NCI-H2196 treated with DMSO at 0.1 percent for 48 hours (cell line): ENCODE measurements around the gene PRKAG1.

Experiments used
- DNase-seq: peaks from one replicate; lab custom pipeline; 2025; ENCODE audit not compliant: unreplicated experiment; lab: John Stamatoyannopoulos, UW

PRKAG1 gene

DNA sequence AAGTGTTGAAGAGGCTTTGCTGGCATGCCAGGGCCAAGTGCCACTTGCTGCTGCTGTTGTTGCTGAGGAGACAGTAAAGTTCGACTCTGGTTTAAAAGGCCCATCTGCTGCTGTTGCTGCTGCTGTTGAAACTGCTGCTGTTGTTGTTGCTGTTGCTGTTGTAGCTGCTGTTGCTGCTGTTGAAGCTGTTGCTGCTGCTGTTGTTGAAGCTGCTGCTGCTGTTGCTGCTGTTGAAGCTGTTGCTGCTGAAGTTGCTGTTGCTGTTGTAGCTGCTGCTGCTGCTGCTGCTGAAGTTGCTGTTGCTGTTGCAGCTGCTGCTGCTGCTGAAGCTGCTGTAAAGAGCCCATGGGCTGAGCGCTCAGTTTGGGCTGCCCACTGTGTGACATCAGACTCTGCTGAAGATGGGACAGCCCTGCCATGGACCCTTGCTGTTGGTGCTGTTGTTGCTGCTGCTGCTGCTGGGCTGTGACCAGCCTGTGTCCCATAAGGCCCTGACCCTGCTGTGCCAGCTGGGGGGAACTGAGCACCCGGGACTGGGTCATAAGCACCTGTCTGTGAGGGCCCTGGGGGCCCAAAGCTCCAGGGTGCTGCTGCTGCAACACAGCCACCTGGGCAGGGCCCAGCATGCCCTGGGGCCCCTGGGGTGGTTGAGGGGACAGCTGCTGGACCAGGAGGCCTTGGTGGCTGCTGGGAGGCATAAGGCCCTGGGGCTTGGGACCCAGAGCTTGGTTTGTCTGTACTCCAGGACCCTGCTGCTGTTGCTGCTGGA is 14.3 kb upstream of the PRKAG1 start:
- DNase-seq: no peak

GRCh38 chr12:49032276-49032675 is 13.7 kb upstream of the PRKAG1 start:
- no peak for DNase-seq

- DNase-seq: no peak
Observed at GRCh38 chr12:49031573-49032161, 13.1 kb upstream of the PRKAG1 start.

- no peak for DNase-seq
Observed at GRCh38 chr12:49030714-49031572, 12.4 kb upstream of the PRKAG1 start.

GRCh38 chr12:49030119-49030518 is 11.5 kb upstream of the PRKAG1 start:
- DNase-seq: no peak

GRCh38 chr12:49028666-49029275 is 10.2 kb upstream of the PRKAG1 start:
- DNase-seq: no peak

- DNase-seq: no peak
Observed at GRCh38 chr12:49027846-49028555, 9.4 kb upstream of the PRKAG1 start.

DNA sequence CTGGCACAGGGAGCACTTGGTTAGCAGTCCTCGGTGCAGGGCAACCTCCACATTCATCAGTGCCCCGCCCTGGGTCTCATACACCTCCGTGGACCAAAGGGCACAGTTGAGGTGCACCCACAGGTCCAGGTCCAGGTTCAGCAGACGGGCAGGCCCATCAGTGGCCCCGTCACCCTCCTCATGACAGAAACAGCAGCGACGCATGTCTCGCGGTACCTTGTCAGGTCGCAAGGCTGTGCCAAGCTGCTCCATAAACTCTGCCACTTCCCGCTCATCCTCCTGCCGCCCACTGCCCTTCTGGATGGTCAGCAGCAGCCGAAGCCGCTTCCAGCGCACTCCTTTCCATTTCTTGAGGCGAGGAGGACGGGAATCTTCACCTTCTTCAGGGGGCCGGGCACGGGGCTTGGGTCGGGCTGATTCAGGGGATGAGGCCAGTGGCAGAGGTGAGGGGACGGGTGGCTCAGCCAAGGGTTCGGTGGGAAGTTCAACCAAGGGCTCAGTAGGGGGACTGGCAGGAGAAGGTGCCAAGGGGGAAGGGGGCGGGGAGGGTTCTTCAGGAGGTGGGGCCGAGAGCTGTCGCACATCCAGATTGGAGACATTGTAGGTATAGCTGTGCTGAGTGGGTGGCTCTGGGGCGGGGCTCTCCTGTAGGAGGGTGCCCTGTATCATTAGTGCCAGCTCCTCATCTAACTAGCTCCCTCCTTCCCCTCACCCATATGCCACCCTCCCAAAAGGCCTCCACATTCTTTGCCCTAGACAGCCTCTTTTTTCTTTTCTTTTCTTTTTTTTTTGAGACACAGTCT is 8.3 kb upstream of the PRKAG1 start:
- no peak for DNase-seq

- DNase-seq: no peak
Observed at GRCh38 chr12:49026101-49026500, 7.5 kb upstream of the PRKAG1 start.

- DNase-seq: no peak
Observed at GRCh38 chr12:49025463-49025862, 6.9 kb upstream of the PRKAG1 start.

GRCh38 chr12:49024543-49024942 is 6.0 kb upstream of the PRKAG1 start:
- DNase-seq: no peak

GRCh38 chr12:49023812-49024211 is 5.2 kb upstream of the PRKAG1 start:
- DNase-seq: no peak

- no peak for DNase-seq
Observed at GRCh38 chr12:49022558-49023178, 4.1 kb upstream of the PRKAG1 start.

- no peak for DNase-seq
Observed at GRCh38 chr12:49021292-49021915, 2.8 kb upstream of the PRKAG1 start.

GRCh38 chr12:49020441-49020840 is 1.9 kb upstream of the PRKAG1 start:
- DNase-seq: no peak

DNA sequence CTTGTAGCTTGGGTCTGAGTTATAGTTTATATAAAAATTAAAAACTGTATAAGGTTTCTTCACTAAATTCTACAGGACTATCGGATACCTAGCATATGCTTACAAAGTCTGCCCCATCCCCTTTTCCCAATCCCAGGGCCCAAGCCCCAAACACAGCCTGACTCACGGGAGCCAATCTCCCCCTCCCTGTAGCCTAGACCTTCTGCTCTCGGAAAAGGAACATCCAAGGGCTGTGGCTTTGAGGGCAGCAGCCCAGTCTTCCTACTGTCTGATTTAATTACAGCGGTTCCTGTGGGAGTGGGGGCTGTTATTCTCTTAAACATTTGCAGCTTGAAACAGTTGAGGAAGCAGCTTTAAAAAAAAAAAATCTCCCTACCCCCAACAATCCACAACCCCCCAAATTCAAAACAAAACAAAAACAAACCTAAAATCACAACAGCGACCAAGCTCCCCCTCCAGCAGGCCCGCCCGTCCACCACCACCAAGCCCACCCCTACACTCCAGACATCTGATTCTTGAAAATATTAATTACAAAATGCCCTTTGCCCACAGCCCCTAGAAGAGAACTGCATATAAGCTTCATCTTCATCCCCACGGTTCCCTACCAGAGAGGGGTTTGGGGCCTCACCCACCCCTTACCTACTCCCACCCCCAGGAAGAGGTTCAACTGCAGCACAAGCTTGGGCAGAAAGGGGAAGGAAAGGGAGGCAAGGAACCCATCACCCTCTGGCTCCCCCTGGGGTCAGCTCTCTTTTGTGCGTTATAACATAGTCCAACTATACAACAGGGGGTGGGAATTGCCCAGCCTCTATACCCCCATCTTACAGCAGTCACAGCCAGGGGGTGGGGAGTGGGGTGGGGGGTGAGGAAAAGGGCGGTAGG is 1.1 kb upstream of the PRKAG1 start:
- DNase-seq: no peak

DNA sequence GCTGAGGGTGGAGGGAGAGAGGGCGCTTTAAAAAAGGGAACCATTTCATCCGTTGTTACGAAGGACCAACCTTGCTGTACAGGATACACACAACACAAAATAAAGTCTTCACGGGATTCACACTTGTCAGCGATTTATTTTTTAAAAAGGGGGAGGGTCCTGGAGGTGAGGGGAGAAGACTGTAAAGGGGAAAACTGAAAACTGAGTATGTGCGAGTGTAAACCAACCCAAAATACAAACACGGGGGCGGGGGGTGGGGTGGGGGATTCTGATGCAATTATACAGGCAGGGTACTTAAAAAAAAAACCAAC is 499 bp upstream of the PRKAG1 start:
- DNase-seq: no peak

GRCh38 chr12:49017891-49018260 is 700 bp downstream of the PRKAG1 start:
- DNase-seq: no peak
